ENCODE results near the gene NFAT5. TPM values are rescaled to one million over a fixed set of nuclear protein-coding genes. Genes with fewer than 3 reads are reported as not detected.
"Not testable (repeated sequence)": the region's sequence is repeated elsewhere in the genome, so short reads cannot be mapped to it uniquely, and the experiment has no call there.

Gene NFAT5
- total RNA-seq, 2 experiments from 2014 or later, result 6.7 to 29.7 TPM

DNA sequence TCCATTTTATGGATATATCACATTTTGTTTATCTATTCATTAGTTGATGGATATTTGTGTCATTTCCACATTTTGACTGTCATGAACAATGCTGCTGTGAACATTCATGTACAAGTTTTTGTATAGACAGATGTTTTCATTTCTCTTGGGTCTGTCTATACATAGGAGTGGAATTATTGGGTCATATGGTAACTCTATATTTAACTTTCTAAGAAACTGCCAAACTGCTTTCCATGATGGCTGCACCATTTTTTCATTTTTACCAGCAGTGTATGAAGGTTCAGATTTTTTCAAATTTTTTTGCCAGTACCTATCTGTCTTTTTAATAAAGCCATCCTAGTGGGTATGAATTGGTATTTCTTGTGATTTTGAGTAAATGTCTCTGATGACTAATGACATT is 15.5 kb downstream of the NFAT5 start:
- H3K9me3 ChIP-seq (ENCODE audit: low read length), result peaks cover 5% of the 10 kb centered on the region; the same call in 1 of the 2 replicates
- TF ChIP-seq, protein P1, sequence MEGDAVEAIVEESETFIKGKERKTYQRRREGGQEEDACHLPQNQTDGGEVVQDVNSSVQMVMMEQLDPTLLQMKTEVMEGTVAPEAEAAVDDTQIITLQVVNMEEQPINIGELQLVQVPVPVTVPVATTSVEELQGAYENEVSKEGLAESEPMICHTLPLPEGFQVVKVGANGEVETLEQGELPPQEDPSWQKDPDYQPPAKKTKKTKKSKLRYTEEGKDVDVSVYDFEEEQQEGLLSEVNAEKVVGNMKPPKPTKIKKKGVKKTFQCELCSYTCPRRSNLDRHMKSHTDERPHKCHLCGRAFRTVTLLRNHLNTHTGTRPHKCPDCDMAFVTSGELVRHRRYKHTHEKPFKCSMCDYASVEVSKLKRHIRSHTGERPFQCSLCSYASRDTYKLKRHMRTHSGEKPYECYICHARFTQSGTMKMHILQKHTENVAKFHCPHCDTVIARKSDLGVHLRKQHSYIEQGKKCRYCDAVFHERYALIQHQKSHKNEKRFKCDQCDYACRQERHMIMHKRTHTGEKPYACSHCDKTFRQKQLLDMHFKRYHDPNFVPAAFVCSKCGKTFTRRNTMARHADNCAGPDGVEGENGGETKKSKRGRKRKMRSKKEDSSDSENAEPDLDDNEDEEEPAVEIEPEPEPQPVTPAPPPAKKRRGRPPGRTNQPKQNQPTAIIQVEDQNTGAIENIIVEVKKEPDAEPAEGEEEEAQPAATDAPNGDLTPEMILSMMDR (conservative IDR thresholded peaks at IDR 0.05; ENCODE audit: low read length), result no peak
- no peak for TF ChIP-seq EZH2phosphoT487 (IDR thresholded peaks at IDR 0.05; ENCODE audit: borderline replicate concordance, low read depth, low read length)
- DNase-seq (ENCODE audit: low spot score), result no peak
- no peak overlapping the region for H3K27ac ChIP-seq (ENCODE audit: low read depth, low read length, poor library complexity, severe bottlenecking)
- H3K4me3 ChIP-seq (ENCODE audit: low read depth, low read length, poor library complexity, severe bottlenecking), result no peak overlapping the region
- no peaks in the 10 kb centered on the region for H3K9me2 ChIP-seq (ENCODE audit: insufficient read depth, low read length)
- ChIA-PET POLR2A (no interaction called here), CTCF (ENCODE audit: unreplicated experiment) (no interaction called here)
- H3K79me2 ChIP-seq (ENCODE audit: insufficient read depth, low read depth, low read length), result peaks cover 38% of the 10 kb centered on the region
- intact Hi-C loops (cut with micrococcal nuclease; ENCODE audit: unreplicated experiment), result no loop called here
- BruUV-seq (replicated peaks), result no TSS peak
- H2AFZ ChIP-seq (ENCODE audit: low read length), result no peak overlapping the region
- peaks cover 9% of the 10 kb centered on the region for H3K36me3 ChIP-seq (ENCODE audit: insufficient read depth, low read length)
- H3K4me1 ChIP-seq (ENCODE audit: insufficient read depth, low read length, poor library complexity, severe bottlenecking), result peaks cover 16% of the 10 kb centered on the region
- H3K4me2 ChIP-seq (ENCODE audit: low read length), result no peak overlapping the region
- H4K20me1 ChIP-seq (ENCODE audit: insufficient read depth, low read length), result 0 out of 2 replicates have a peak, but pooled peaks cover 4% of the 10 kb centered on the region

- intact Hi-C loops (cut with micrococcal nuclease; ENCODE audit: unreplicated experiment); BruUV-seq (replicated peaks); H3K27ac ChIP-seq (ENCODE audit: low read depth, low read length, poor library complexity, severe bottlenecking); H3K9me3 ChIP-seq (ENCODE audit: low read length); H3K4me3 ChIP-seq (ENCODE audit: low read depth, low read length, poor library complexity, severe bottlenecking); CTCF ChIA-PET (ENCODE audit: unreplicated experiment); H4K20me1 ChIP-seq (ENCODE audit: insufficient read depth, low read length); DNase-seq (ENCODE audit: low spot score); H3K36me3 ChIP-seq (ENCODE audit: insufficient read depth, low read length); H3K4me2 ChIP-seq (ENCODE audit: low read length); H2AFZ ChIP-seq (ENCODE audit: low read length); H3K9me2 ChIP-seq (ENCODE audit: insufficient read depth, low read length): not testable (repeated sequence)
- Histone ChIP-seq H3K4me1 (ENCODE audit: insufficient read depth, low read length, poor library complexity, severe bottlenecking) (peaks cover 16% of the 10 kb centered on the region), H3K79me2 (ENCODE audit: insufficient read depth, low read depth, low read length) (peaks cover 42% of the 10 kb centered on the region)
- POLR2A ChIA-PET, result interaction anchor here (0.5 to 2.1 kb wide), 4 partner anchors 9 to 1082 kb away, joined by 3 to 5 read pairs (median 4); no protein-coding TSS in a partner anchor
Observed at GRCh38 chr16:69584493-69584892, 18.7 kb downstream of the NFAT5 start.

- H3K4me3 ChIP-seq (ENCODE audit: low read depth, low read length, poor library complexity, severe bottlenecking), result no peak overlapping the region
- H3K36me3 ChIP-seq (ENCODE audit: insufficient read depth, low read length), result no peaks in the 10 kb centered on the region; the same call in 1 of the 2 replicates
- BruUV-seq (replicated peaks), result no TSS peak
- no peak for DNase-seq (ENCODE audit: low spot score)
- H4K20me1 ChIP-seq (ENCODE audit: insufficient read depth, low read length), result peaks cover 4% of the 10 kb centered on the region; the same call in 1 of the 2 replicates
- no peak for TF ChIP-seq EZH2phosphoT487 (IDR thresholded peaks at IDR 0.05; ENCODE audit: borderline replicate concordance, low read depth, low read length)
- TF ChIP-seq, protein P1 (conservative IDR thresholded peaks at IDR 0.05; ENCODE audit: low read length), result no peak
- no peak overlapping the region for H2AFZ ChIP-seq (ENCODE audit: low read length)
- H3K27ac ChIP-seq (ENCODE audit: low read depth, low read length, poor library complexity, severe bottlenecking), result no peak overlapping the region
- no peaks in the 10 kb centered on the region for H3K9me2 ChIP-seq (ENCODE audit: insufficient read depth, low read length)
- intact Hi-C loops (cut with micrococcal nuclease; ENCODE audit: unreplicated experiment), result no loop called here
- H3K4me2 ChIP-seq (ENCODE audit: low read length), result no peak overlapping the region
- H3K79me2 ChIP-seq (ENCODE audit: insufficient read depth, low read depth, low read length), result peaks cover 25% of the 10 kb centered on the region; the same call in 1 of the 2 replicates
- H3K4me1 ChIP-seq (ENCODE audit: insufficient read depth, low read length, poor library complexity, severe bottlenecking), result peaks cover under 1% of the 10 kb centered on the region
- CTCF ChIA-PET (ENCODE audit: unreplicated experiment), result no interaction called here
- H3K9me3 ChIP-seq (ENCODE audit: low read length), result no peaks in the 10 kb centered on the region
- POLR2A ChIA-PET, result interaction anchor here (0.6 to 1.0 kb wide), 4 partner anchors 20 to 314 kb away, joined by 3 to 4 read pairs (median 3); no protein-coding TSS in a partner anchor
Observed at GRCh38 chr16:69589434-69590269, 23.9 kb downstream of the NFAT5 start.
